ENCODE measurements around the gene VSTM4. TPM values are rescaled to one million over a fixed set of nuclear protein-coding genes. Genes with fewer than 3 reads are reported as not detected.

The VSTM4 gene
- total and polyA plus RNA-seq, 2 experiments from 2014 or later, result 0.21 to 0.66 TPM

GRCh38 chr10:49066944-49067730 is 48.2 kb downstream of the VSTM4 start:
- Histone ChIP-seq H3F3A (replicated peaks; ENCODE audit: low read depth) (no peaks in the 10 kb centered on the region), H3K27me3 (ENCODE audit: insufficient read depth) (no peaks in the 10 kb centered on the region), H2AFZ (no peak overlapping the region), H3K4me2 (no peak overlapping the region), H3K4me1 (ENCODE audit: insufficient read depth) (no peaks in the 10 kb centered on the region), H3K36me3 (ENCODE audit: insufficient read depth) (peaks cover 4% of the 10 kb centered on the region; the same call in 1 of the 2 replicates), H4K20me1 (replicated peaks; ENCODE audit: insufficient read depth) (no peaks in the 10 kb centered on the region), H3K4me3 (no peak overlapping the region), H3K27ac (ENCODE audit: low read depth) (no peak overlapping the region), H3K79me2 (replicated peaks; ENCODE audit: insufficient read depth) (no peaks in the 10 kb centered on the region), H3K9me2 (ENCODE audit: insufficient read depth) (peaks cover 5% of the 10 kb centered on the region; the same call in 1 of the 2 replicates)
- Mint-ChIP-seq H3K9me3 (peaks cover 15% of the 10 kb centered on the region), H3K4me3 (no peak overlapping the region), H3K36me3 (ENCODE audit: low read depth) (peaks cover 11% of the 10 kb centered on the region; the same call in 2 of the 3 replicates), H3K27ac (no peak overlapping the region), H3K27me3 (ENCODE audit: insufficient read depth, low read depth, poor library complexity) (peaks cover 3% of the 10 kb centered on the region), H3K4me1 (no peaks in the 10 kb centered on the region)
- no peak for TF ChIP-seq ZNF114 (CRISPR knock-in tag; IDR thresholded peaks at IDR 0.05)
- no peak for TF ChIP-seq EZH2phosphoT487 (IDR thresholded peaks at IDR 0.05; ENCODE audit: unreplicated experiment)
- no peak for TF ChIP-seq JUNB (IDR thresholded peaks at IDR 0.05; ENCODE audit: unreplicated experiment)
- TF ChIP-seq, protein P1, sequence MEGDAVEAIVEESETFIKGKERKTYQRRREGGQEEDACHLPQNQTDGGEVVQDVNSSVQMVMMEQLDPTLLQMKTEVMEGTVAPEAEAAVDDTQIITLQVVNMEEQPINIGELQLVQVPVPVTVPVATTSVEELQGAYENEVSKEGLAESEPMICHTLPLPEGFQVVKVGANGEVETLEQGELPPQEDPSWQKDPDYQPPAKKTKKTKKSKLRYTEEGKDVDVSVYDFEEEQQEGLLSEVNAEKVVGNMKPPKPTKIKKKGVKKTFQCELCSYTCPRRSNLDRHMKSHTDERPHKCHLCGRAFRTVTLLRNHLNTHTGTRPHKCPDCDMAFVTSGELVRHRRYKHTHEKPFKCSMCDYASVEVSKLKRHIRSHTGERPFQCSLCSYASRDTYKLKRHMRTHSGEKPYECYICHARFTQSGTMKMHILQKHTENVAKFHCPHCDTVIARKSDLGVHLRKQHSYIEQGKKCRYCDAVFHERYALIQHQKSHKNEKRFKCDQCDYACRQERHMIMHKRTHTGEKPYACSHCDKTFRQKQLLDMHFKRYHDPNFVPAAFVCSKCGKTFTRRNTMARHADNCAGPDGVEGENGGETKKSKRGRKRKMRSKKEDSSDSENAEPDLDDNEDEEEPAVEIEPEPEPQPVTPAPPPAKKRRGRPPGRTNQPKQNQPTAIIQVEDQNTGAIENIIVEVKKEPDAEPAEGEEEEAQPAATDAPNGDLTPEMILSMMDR (conservative IDR thresholded peaks at IDR 0.05; ENCODE audit: low read depth in 2 of 2), result no peak
- TF ChIP-seq NANOG (IDR thresholded peaks at IDR 0.05; ENCODE audit: borderline replicate concordance), result no peak
- no peak for TF ChIP-seq CREB1 (CRISPR knock-in tag; IDR thresholded peaks at IDR 0.05; ENCODE audit: low read depth)
- ATAC-seq, result no peak
- DNase-seq (ENCODE audit: low spot score), result no peak

GRCh38 chr10:49062229-49062628 is 53.1 kb downstream of the VSTM4 start:
- Mint-ChIP-seq H3K9me3 (peaks cover 29% of the 10 kb centered on the region), H3K36me3 (ENCODE audit: low read depth) (peaks cover 18% of the 10 kb centered on the region; the same call in 2 of the 3 replicates), H3K4me1 (no peaks in the 10 kb centered on the region), H3K4me3 (no peak overlapping the region), H3K27ac (no peak overlapping the region), H3K27me3 (ENCODE audit: insufficient read depth, low read depth, poor library complexity) (peaks cover 2% of the 10 kb centered on the region)
- no peaks in the 10 kb centered on the region for H3F3A ChIP-seq (replicated peaks; ENCODE audit: low read depth)
- H3K9me2 ChIP-seq (ENCODE audit: insufficient read depth), result peaks cover 5% of the 10 kb centered on the region; the same call in 1 of the 2 replicates
- DNase-seq (ENCODE audit: low spot score) (no peak), ATAC-seq (no peak)
- H3K36me3 ChIP-seq (ENCODE audit: insufficient read depth), result peaks cover 11% of the 10 kb centered on the region; the same call in 1 of the 2 replicates
- no peaks in the 10 kb centered on the region for H3K27me3 ChIP-seq (ENCODE audit: insufficient read depth)
- H2AFZ ChIP-seq, result no peak overlapping the region
- H3K27ac ChIP-seq (ENCODE audit: low read depth), result no peak overlapping the region
- no peaks in the 10 kb centered on the region for H3K4me1 ChIP-seq (ENCODE audit: insufficient read depth)
- H4K20me1 ChIP-seq (replicated peaks; ENCODE audit: insufficient read depth), result no peaks in the 10 kb centered on the region
- no peaks in the 10 kb centered on the region for H3K79me2 ChIP-seq (replicated peaks; ENCODE audit: insufficient read depth)
- H3K4me3 ChIP-seq, result no peak overlapping the region
- no peak overlapping the region for H3K4me2 ChIP-seq
- TF ChIP-seq CREB1 (CRISPR knock-in tag; IDR thresholded peaks at IDR 0.05; ENCODE audit: low read depth) (no peak), STAT1 (IDR thresholded peaks at IDR 0.05; ENCODE audit: unreplicated experiment) (no peak), ETS1 (IDR thresholded peaks at IDR 0.05) (no peak), ZNF114 (CRISPR knock-in tag; IDR thresholded peaks at IDR 0.05) (no peak), REST (IDR thresholded peaks at IDR 0.05; ENCODE audit: unreplicated experiment) (no peak), JUNB (IDR thresholded peaks at IDR 0.05; ENCODE audit: unreplicated experiment) (no peak)
- TF ChIP-seq, protein P1 (conservative IDR thresholded peaks at IDR 0.05; ENCODE audit: low read depth in 2 of 2), result no peak

Measured in GM23338 (cell line).